HCT116 (cell line): ENCODE data around the gene FKBP10. TPM values are rescaled to one million over a fixed set of nuclear protein-coding genes. Genes with fewer than 3 reads are reported as not detected.

Source experiments
- ATAC-seq: fragments of 200-7000 bp; cut with Tn5 transposase; 2 replicates; pipeline ENCODE4 v1.9.1; 2020; ENCODE audit warnings: mild to moderate bottlenecking, moderate library complexity
- BruUV-seq: library from RNA; stranded (reverse); fragments of 400-500 nt; replicated peaks from 2 replicates; lab custom pipeline; 2021; lab: Mats Ljungman, UMichigan
- CTCF ChIA-PET: fragments of 300-600 bp; sonication (Branson Sonifier 250); formaldehyde crosslinking; loops from one replicate; lab custom pipeline; 2021; ENCODE audit warnings: antibody characterized with exemption; lab: Charles Lee
- POLR2A ChIA-PET: fragments of 300-600, 350-600 bp; sonication (Branson Sonifier 250); formaldehyde crosslinking; loops from one replicate; lab custom pipeline; 2021; ENCODE audit warnings: antibody characterized with exemption; lab: Charles Lee
- RAD21 ChIA-PET, 2 experiments: fragments of 300-600 bp; sonication (Branson Sonifier 250); formaldehyde crosslinking; loops; one replicate each; lab custom pipeline; 2023; ENCODE audit warnings: low total read pairs in 2 of 2; ENCODE audit not compliant: uncharacterized antibody in 2 of 2, unreplicated experiment in 2 of 2, low non-redundant PET in 1 of 2; lab: Charles Lee
- DNase-seq: peaks from one replicate; pipeline ENCODE4 v3.0.0-alpha.2; 2010; ENCODE audit warnings: low read depth, low spot score
- H2AFZ ChIP-seq: fragments of 200-600 bp; shearing (Covaris generic), sonication (generic); 2 replicates; pipeline ENCODE4 v1.6.1; 2017; ENCODE audit warnings: low read depth, mixed run types, mixed read lengths, antibody characterized with exemption, low read length; ENCODE audit not compliant: poor library complexity, severe bottlenecking
- H3K27ac ChIP-seq: 2 replicates; pipeline ENCODE4 v1.5.1; 2012; ENCODE audit warnings: low read depth, low read length
- H3K27me3 ChIP-seq: fragments of 200-600 bp; sonication (generic); 2 replicates; pipeline ENCODE4 v1.6.1; 2016; ENCODE audit warnings: mixed run types, low read length, mixed read lengths; ENCODE audit not compliant: insufficient read depth
- H3K36me3 ChIP-seq, 2 experiments: fragments of 200-500 bp in 1 of 2; fragments of 200-600 bp in 1 of 2; sonication (Bioruptor generic) in 1 of 2; sonication (generic) in 1 of 2; 2 replicates each; pipeline versions ENCODE4 v1.5.1 to v1.6.1; 2014 to 2016; ENCODE audit warnings: low read length in 2 of 2, inconsistent platforms in 1 of 2, mixed read lengths in 1 of 2, mixed run types in 1 of 2; ENCODE audit not compliant: insufficient read depth in 2 of 2, control insufficient read depth in 1 of 2
- H3K4me1 ChIP-seq, 2 experiments: fragments of 200-600 bp in 1 of 2; sonication (generic) in 1 of 2; 2 replicates each; pipeline versions ENCODE4 v1.5.1 to v1.6.1; 2012 to 2017; ENCODE audit warnings: low read length in 2 of 2, inconsistent platforms in 1 of 2, mild to moderate bottlenecking in 1 of 2, mixed read lengths in 1 of 2, mixed run types in 1 of 2, moderate library complexity in 1 of 2; ENCODE audit not compliant: insufficient read depth in 2 of 2, control insufficient read depth in 1 of 2
- H3K4me2 ChIP-seq: fragments of 200-600 bp; sonication (generic); 2 replicates; pipeline ENCODE4 v1.6.1; 2017; ENCODE audit warnings: mixed run types, low read length, mixed read lengths
- H3K4me3 ChIP-seq, 2 experiments: fragments of 200-600 bp in 1 of 2; sonication (generic) in 1 of 2; replicated peaks in 1 of 2; 2 replicates each; pipeline ENCODE4 v1.5.1; 2011 to 2016; ENCODE audit warnings: low read length in 2 of 2, control low read depth in 1 of 2, low read depth in 1 of 2, mild to moderate bottlenecking in 1 of 2, mixed read lengths in 1 of 2, mixed run types in 1 of 2
- H3K79me2 ChIP-seq: fragments of 200-600 bp; sonication (generic); 2 replicates; pipeline ENCODE4 v1.6.1; 2017; ENCODE audit warnings: mild to moderate bottlenecking, mixed run types, low read length, moderate library complexity, mixed read lengths; ENCODE audit not compliant: insufficient read depth
- H3K9ac ChIP-seq: fragments of 200-600 bp; sonication (generic); 2 replicates; pipeline ENCODE4 v1.6.1; 2016; ENCODE audit warnings: low read length, mixed read lengths
- H3K9me2 ChIP-seq: fragments of 200-600 bp; sonication (generic), shearing (Covaris generic); 2 replicates; pipeline ENCODE4 v1.6.1; 2017; ENCODE audit warnings: mixed run types, mild to moderate bottlenecking, moderate library complexity; ENCODE audit not compliant: insufficient read depth
- H3K9me3 ChIP-seq, 2 experiments: fragments of 200-500 bp in 1 of 2; fragments of 200-600 bp in 1 of 2; sonication (Bioruptor generic) in 1 of 2; sonication (generic) in 1 of 2; 2 replicates each; pipeline ENCODE4 v1.6.1; 2014 to 2017; ENCODE audit warnings: low read length in 2 of 2, mixed read lengths in 2 of 2, inconsistent platforms in 1 of 2, low read depth in 1 of 2, mild to moderate bottlenecking in 1 of 2, mixed run types in 1 of 2, moderate library complexity in 1 of 2; ENCODE audit not compliant: control insufficient read depth in 1 of 2, insufficient read depth in 1 of 2
- H4K20me1 ChIP-seq: fragments of 200-600 bp; sonication (generic), shearing (Covaris generic); 2 replicates; pipeline ENCODE4 v1.6.1; 2017; ENCODE audit warnings: mixed run types, mild to moderate bottlenecking, moderate library complexity; ENCODE audit not compliant: insufficient read depth
- ATF3 ChIP-seq: IDR thresholded peaks from 2 replicates; pipeline ENCODE4 v1.6.1; 2012
- CBX3 ChIP-seq: IDR thresholded peaks from 2 replicates; pipeline ENCODE4 v1.6.1; 2012; ENCODE audit warnings: low read depth
- CTCF ChIP-seq, 3 experiments: fragments of 200-600 bp in 1 of 3; sonication (generic) in 1 of 3; IDR thresholded peaks in 2 of 3; conservative IDR thresholded peaks in 1 of 3; 2 replicates each; pipeline ENCODE4 v1.5.1; 2012 to 2017; ENCODE audit warnings: low read depth in 2 of 3, low read length in 2 of 3, antibody characterized with exemption in 1 of 3, borderline replicate concordance in 1 of 3, control low read depth in 1 of 3, mild to moderate bottlenecking in 1 of 3, mixed read lengths in 1 of 3, mixed run types in 1 of 3, moderate library complexity in 1 of 3; ENCODE audit not compliant: insufficient read depth in 1 of 3
- EZH2 ChIP-seq: fragments of 200-600 bp; sonication (generic); IDR thresholded peaks from 2 replicates; pipeline ENCODE4 v1.6.1; 2017; ENCODE audit warnings: antibody characterized with exemption, mixed run types
- FOSL1 ChIP-seq: IDR thresholded peaks from 2 replicates; pipeline ENCODE4 v1.6.1; 2012; ENCODE audit warnings: low read depth
- POLR2A ChIP-seq: IDR thresholded peaks from 2 replicates; pipeline ENCODE4 v1.7.0; 2011; ENCODE audit warnings: borderline replicate concordance; ENCODE audit not compliant: insufficient read depth, insufficient read length; ENCODE audit errors: extremely low read depth
- POLR2AphosphoS5 ChIP-seq: IDR thresholded peaks from 2 replicates; pipeline ENCODE4 v1.6.1; 2011; ENCODE audit warnings: mild to moderate bottlenecking, low read depth, low read length, moderate library complexity
- REST ChIP-seq: IDR thresholded peaks from 2 replicates; pipeline ENCODE4 v1.6.1; 2012; ENCODE audit warnings: low read depth
- SIN3A ChIP-seq: IDR thresholded peaks from 2 replicates; pipeline ENCODE4 v1.6.1; 2012; ENCODE audit warnings: low read depth
- SP1 ChIP-seq: IDR thresholded peaks from 2 replicates; pipeline ENCODE4 v1.6.1; 2012; ENCODE audit warnings: low read depth
- TCF7L2 ChIP-seq: IDR thresholded peaks from 2 replicates; pipeline ENCODE4 v1.7.0; 2011; ENCODE audit warnings: borderline replicate concordance, inconsistent platforms; ENCODE audit not compliant: insufficient read depth, insufficient read length; ENCODE audit errors: extremely low read depth
- YY1 ChIP-seq: IDR thresholded peaks from 2 replicates; pipeline ENCODE4 v1.6.1; 2011; ENCODE audit warnings: low read length, low read depth, moderate library complexity, mild to moderate bottlenecking; ENCODE audit not compliant: insufficient replicate concordance; ENCODE audit errors: extremely low read depth
- ZBTB33 ChIP-seq: IDR thresholded peaks from 2 replicates; pipeline ENCODE4 v1.6.1; 2011; ENCODE audit warnings: mild to moderate bottlenecking, low read length, moderate library complexity; ENCODE audit not compliant: insufficient replicate concordance; ENCODE audit errors: extremely low read depth
- ZFX ChIP-seq: fragments of 450-650 bp; IDR thresholded peaks from 2 replicates; pipeline ENCODE4 v1.6.1; 2017
- intact Hi-C: fragments of 100-400 bp; cut with micrococcal nuclease; formaldehyde crosslinking; loops from 2 replicates; pipeline ENCODE4 v1.10.0; 2022
- total RNA-seq: library from RNA; stranded (reverse); gene quantifications from one replicate; pipeline ENCODE4 v1.2.1, GENCODE V29; 2021; ENCODE audit not compliant: unreplicated experiment

FKBP10 gene
- total RNA-seq, 1 experiment from 2014 or later, result 78.5 TPM

- Histone ChIP-seq H3K4me3 (no peak overlapping the region), H3K79me2 (peaks cover 20% of the 10 kb centered on the region; the same call in 1 of the 2 replicates), H3K27me3 (no peaks in the 10 kb centered on the region), H3K9me3 (no peaks in the 10 kb centered on the region), H3K4me1 (peaks cover 12 to 13% of the 10 kb centered on the region in 2 experiments), H3K9ac (no peak overlapping the region), H3K9me2 (no peaks in the 10 kb centered on the region), H3K4me2 (no peak overlapping the region), H2AFZ (no peak overlapping the region), H3K36me3 (peaks cover 61 to 62% of the 10 kb centered on the region in 2 experiments), H3K27ac (no peak overlapping the region), H4K20me1 (no peaks in the 10 kb centered on the region)
- ChIA-PET CTCF (no interaction called here), RAD21 (no interaction called here), POLR2A (interaction anchor here (0.6 kb wide), 1 partner anchor 18 kb away, joined by 5 read pairs; no protein-coding TSS in a partner anchor)
- ATAC-seq, result no peak
- intact Hi-C loops, result no loop called here
- BruUV-seq, result no TSS peak
- no peak for DNase-seq
- no peak for TF ChIP-seq ATF3
- TF ChIP-seq CTCF (IDR thresholded peaks at IDR 0.05 in 2 of 3, conservative IDR thresholded peaks at IDR 0.05 in 1 of 3; ENCODE audit: borderline replicate concordance in 1 of 3, insufficient read depth in 1 of 3, low read depth in 2 of 3, low read length in 2 of 3), result no peak
- TF ChIP-seq FOSL1, result no peak
- no peak for TF ChIP-seq SIN3A
- TF ChIP-seq ZFX, result no peak
- TF ChIP-seq POLR2AphosphoS5, result no peak
- TF ChIP-seq REST, result no peak
- no peak for TF ChIP-seq POLR2A
- TF ChIP-seq CBX3, result no peak
- no peak for TF ChIP-seq ZBTB33
- no peak for TF ChIP-seq YY1
- no peak for TF ChIP-seq EZH2
- no peak for TF ChIP-seq TCF7L2
- TF ChIP-seq SP1, result no peak
These were observed 45.3 kb upstream of the FKBP10 start for GRCh38 chr17:41767324-41768042.
